ENCODE data around the gene MOCOS. TPM values are rescaled to one million over a fixed set of nuclear protein-coding genes. Genes with fewer than 3 reads are reported as not detected.

The MOCOS gene
- total and polyA plus RNA-seq, 5 donors, result 0.14 to 0.64 (median 0.59) TPM

- H3K4me1 ChIP-seq (ENCODE audit: control insufficient read depth, insufficient read depth, low read length), result no peaks in the 10 kb centered on the region
- DNase-seq, result no peak
- H3K9me3 ChIP-seq (ENCODE audit: control insufficient read depth, low read length), result no peaks in the 10 kb centered on the region
- intact Hi-C loops (cut with DNase I), result loop anchor here in 1 of 4 donors (10.0 kb wide), 1 partner anchor 86 kb away; no protein-coding TSS in a partner anchor
- 69% methylated on average over 3 of the region's 3 CpGs for WGBS
- no peak for ATAC-seq
- H3K4me3 ChIP-seq (ENCODE audit: low read length), result no peak overlapping the region
- H3K27ac ChIP-seq (ENCODE audit: low read length), result no peak overlapping the region
- no peaks in the 10 kb centered on the region for H3K27me3 ChIP-seq (ENCODE audit: control insufficient read depth, insufficient read depth)
Observed at GRCh38 chr18:36188916-36189315, 1.6 kb downstream of the MOCOS start.

- 72% methylated on average over 4 of the region's 4 CpGs for WGBS
- ATAC-seq (no peak), DNase-seq (no peak)
- no peaks in the 10 kb centered on the region for H3K4me1 ChIP-seq (ENCODE audit: control insufficient read depth, insufficient read depth, low read length)
- no peak overlapping the region for H3K27ac ChIP-seq (ENCODE audit: low read length)
- no peaks in the 10 kb centered on the region for H3K9me3 ChIP-seq (ENCODE audit: control insufficient read depth, low read length)
- H3K4me3 ChIP-seq (ENCODE audit: low read length), result no peak overlapping the region
- no peaks in the 10 kb centered on the region for H3K27me3 ChIP-seq (ENCODE audit: control insufficient read depth, insufficient read depth)
- intact Hi-C loops (cut with DNase I), result loop anchor here in 1 of 4 donors (10.0 kb wide), 1 partner anchor 85 kb away; no protein-coding TSS in a partner anchor
Observed at GRCh38 chr18:36189486-36189885, 2.2 kb downstream of the MOCOS start.

- Histone ChIP-seq H3K27me3 (ENCODE audit: control insufficient read depth, insufficient read depth) (no peaks in the 10 kb centered on the region), H3K4me3 (ENCODE audit: low read length) (no peak overlapping the region), H3K4me1 (ENCODE audit: control insufficient read depth, insufficient read depth, low read length) (no peaks in the 10 kb centered on the region), H3K27ac (ENCODE audit: low read length) (no peak overlapping the region), H3K9me3 (ENCODE audit: control insufficient read depth, low read length) (no peaks in the 10 kb centered on the region)
- intact Hi-C loops (cut with DNase I), result no loop called here
- WGBS, result 93% methylated on average over 3 of the region's 3 CpGs
- no peak for ATAC-seq
- DNase-seq, result no peak
Observed at GRCh38 chr18:36191286-36191685, 4.0 kb downstream of the MOCOS start.

- no peaks in the 10 kb centered on the region for H3K4me1 ChIP-seq (ENCODE audit: control insufficient read depth, insufficient read depth, low read length)
- WGBS, result 89% methylated on average over 1 of the region's 1 CpG
- ATAC-seq (no peak), DNase-seq (no peak)
- no peak overlapping the region for H3K27ac ChIP-seq (ENCODE audit: low read length)
- no peak overlapping the region for H3K4me3 ChIP-seq (ENCODE audit: low read length)
- H3K27me3 ChIP-seq (ENCODE audit: control insufficient read depth, insufficient read depth), result no peaks in the 10 kb centered on the region
- no peaks in the 10 kb centered on the region for H3K9me3 ChIP-seq (ENCODE audit: control insufficient read depth, low read length)
- intact Hi-C loops (cut with DNase I), result no loop called here
Observed at GRCh38 chr18:36191711-36192110, 4.4 kb downstream of the MOCOS start.

- intact Hi-C loops (cut with DNase I), result loop anchor here in 1 of 4 donors (5.0 kb wide), 1 partner anchor 88 kb away; no protein-coding TSS in a partner anchor
- H3K9me3 ChIP-seq (ENCODE audit: control insufficient read depth, low read length), result no peaks in the 10 kb centered on the region
- H3K4me3 ChIP-seq (ENCODE audit: low read length), result no peak overlapping the region
- no peak overlapping the region for H3K27ac ChIP-seq (ENCODE audit: low read length)
- no peaks in the 10 kb centered on the region for H3K4me1 ChIP-seq (ENCODE audit: control insufficient read depth, insufficient read depth, low read length)
- DNase-seq (no peak), ATAC-seq (no peak)
- 81% methylated on average over 8 of the region's 8 CpGs for WGBS
- H3K27me3 ChIP-seq (ENCODE audit: control insufficient read depth, insufficient read depth), result no peaks in the 10 kb centered on the region
Observed at GRCh38 chr18:36194600-36195315, 7.5 kb downstream of the MOCOS start.

GRCh38 chr18:36195427-36196122, 8.3 kb downstream of the MOCOS start:
- Histone ChIP-seq H3K27me3 (ENCODE audit: control insufficient read depth, insufficient read depth) (no peaks in the 10 kb centered on the region), H3K27ac (ENCODE audit: low read length) (no peak overlapping the region), H3K4me1 (ENCODE audit: control insufficient read depth, insufficient read depth, low read length) (no peaks in the 10 kb centered on the region), H3K9me3 (ENCODE audit: control insufficient read depth, low read length) (no peaks in the 10 kb centered on the region), H3K4me3 (ENCODE audit: low read length) (no peak overlapping the region)
- WGBS, result 36% methylated on average over 3 of the region's 3 CpGs
- intact Hi-C loops (cut with DNase I), result loop anchor here in 1 of 4 donors (5.0 kb wide), 1 partner anchor 87 kb away; no protein-coding TSS in a partner anchor
- DNase-seq (no peak), ATAC-seq (peak; percentile 79 to 92)

GRCh38 chr18:36196238-36196995, 9.1 kb downstream of the MOCOS start:
- intact Hi-C loops (cut with DNase I), result loop anchor here in 1 of 4 donors (5.0 kb wide), 1 partner anchor 86 kb away; no protein-coding TSS in a partner anchor
- WGBS, result 84% methylated on average over 6 of the region's 6 CpGs
- Histone ChIP-seq H3K4me3 (ENCODE audit: low read length) (no peak overlapping the region), H3K27ac (ENCODE audit: low read length) (no peak overlapping the region), H3K27me3 (ENCODE audit: control insufficient read depth, insufficient read depth) (no peaks in the 10 kb centered on the region), H3K4me1 (ENCODE audit: control insufficient read depth, insufficient read depth, low read length) (no peaks in the 10 kb centered on the region), H3K9me3 (ENCODE audit: control insufficient read depth, low read length) (no peaks in the 10 kb centered on the region)
- no peak for DNase-seq
- ATAC-seq, result no peak

- intact Hi-C loops (cut with DNase I), result loop anchor here in 1 of 4 donors (5.0 kb wide), 1 partner anchor 85 kb away; no protein-coding TSS in a partner anchor
- no peak overlapping the region for H3K4me3 ChIP-seq (ENCODE audit: low read length)
- DNase-seq, result no peak
Observed at GRCh38 chr18:36197511-36198166, 10.3 kb downstream of the MOCOS start.

GRCh38 chr18:36199691-36200295, 12.5 kb downstream of the MOCOS start:
- no peaks in the 10 kb centered on the region for H3K9me3 ChIP-seq (ENCODE audit: control insufficient read depth, low read length)
- H3K27ac ChIP-seq (ENCODE audit: low read length), result no peak overlapping the region
- no peak for DNase-seq
- intact Hi-C loops (cut with DNase I), result loop anchor here in 1 of 4 donors (5.0 kb wide), 1 partner anchor 83 kb away; no protein-coding TSS in a partner anchor
- no peaks in the 10 kb centered on the region for H3K27me3 ChIP-seq (ENCODE audit: control insufficient read depth, insufficient read depth)
- 85% methylated on average over 22 of the region's 22 CpGs for WGBS
- ATAC-seq, result no peak
- no peaks in the 10 kb centered on the region for H3K4me1 ChIP-seq (ENCODE audit: control insufficient read depth, insufficient read depth, low read length)
- H3K4me3 ChIP-seq (ENCODE audit: low read length), result no peak overlapping the region

More at GRCh38 chr18:36197511-36198166, 10.3 kb downstream of the MOCOS start:
- Histone ChIP-seq H3K9me3 (ENCODE audit: control insufficient read depth, low read length) (no peaks in the 10 kb centered on the region), H3K4me1 (ENCODE audit: control insufficient read depth, insufficient read depth, low read length) (no peaks in the 10 kb centered on the region), H3K27me3 (ENCODE audit: control insufficient read depth, insufficient read depth) (no peaks in the 10 kb centered on the region), H3K27ac (ENCODE audit: low read length) (no peak overlapping the region)
- no peak for ATAC-seq

GRCh38 chr18:36200354-36200771, 13.1 kb downstream of the MOCOS start:
- no peak overlapping the region for H3K4me3 ChIP-seq (ENCODE audit: low read length)
- H3K4me1 ChIP-seq (ENCODE audit: control insufficient read depth, insufficient read depth, low read length), result no peaks in the 10 kb centered on the region
- no peak overlapping the region for H3K27ac ChIP-seq (ENCODE audit: low read length)
- ATAC-seq (no peak), DNase-seq (no peak)
- H3K9me3 ChIP-seq (ENCODE audit: control insufficient read depth, low read length), result no peaks in the 10 kb centered on the region
- intact Hi-C loops (cut with DNase I), result no loop called here
- no peaks in the 10 kb centered on the region for H3K27me3 ChIP-seq (ENCODE audit: control insufficient read depth, insufficient read depth)

All from right cardiac atrium (tissue), 5 donors.